OCI-LY1 (cell line): ENCODE measurements around the gene ZNF256.

Experiments
- CTCF ChIP-seq: fragments of 200-600 bp; sonication (generic), shearing (Covaris generic); IDR thresholded peaks from 2 replicates; pipeline ENCODE4 v1.5.1; 2017; ENCODE audit warnings: mild to moderate bottlenecking, antibody characterized with exemption, low read length, moderate library complexity, mixed read lengths
- EZH2 ChIP-seq: fragments of 200-600 bp; sonication (generic), shearing (Covaris generic); IDR thresholded peaks from 2 replicates; pipeline ENCODE4 v1.8.0; 2017; ENCODE audit warnings: borderline replicate concordance, mixed run types, mild to moderate bottlenecking, antibody characterized with exemption, low read length, moderate library complexity, mixed read lengths

GRCh38 chr19:57947419-57948134, at the start of gene ZNF256:
- TF ChIP-seq CTCF (no peak), EZH2 (no peak)
